ENCODE data around the gene NPIPA1.
"Not testable (repeated sequence)": the region's sequence is repeated elsewhere in the genome, so short reads cannot be mapped to it uniquely, and the experiment has no call there.

DNA sequence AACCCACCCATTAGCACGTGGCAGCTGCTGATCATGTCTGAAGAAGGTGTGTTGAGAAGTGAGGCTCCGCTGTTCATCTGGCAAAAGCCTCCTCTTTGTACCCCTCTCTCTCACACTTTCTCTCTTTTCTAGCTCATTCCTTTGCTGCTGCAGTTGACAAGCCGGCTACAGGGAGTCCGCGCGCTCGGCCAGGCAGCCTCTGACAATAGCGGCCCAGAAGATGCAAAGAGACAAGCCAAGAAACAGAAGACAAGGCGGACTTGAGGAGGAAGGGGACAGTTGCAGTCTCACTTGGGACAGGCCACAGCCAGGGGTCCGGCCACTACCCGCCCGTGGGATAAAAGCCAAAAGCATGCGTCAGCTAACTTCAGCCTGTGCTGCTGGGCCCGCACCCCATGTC, 41.9 kb upstream of the NPIPA1 start:
- TF ChIP-seq, protein P1, sequence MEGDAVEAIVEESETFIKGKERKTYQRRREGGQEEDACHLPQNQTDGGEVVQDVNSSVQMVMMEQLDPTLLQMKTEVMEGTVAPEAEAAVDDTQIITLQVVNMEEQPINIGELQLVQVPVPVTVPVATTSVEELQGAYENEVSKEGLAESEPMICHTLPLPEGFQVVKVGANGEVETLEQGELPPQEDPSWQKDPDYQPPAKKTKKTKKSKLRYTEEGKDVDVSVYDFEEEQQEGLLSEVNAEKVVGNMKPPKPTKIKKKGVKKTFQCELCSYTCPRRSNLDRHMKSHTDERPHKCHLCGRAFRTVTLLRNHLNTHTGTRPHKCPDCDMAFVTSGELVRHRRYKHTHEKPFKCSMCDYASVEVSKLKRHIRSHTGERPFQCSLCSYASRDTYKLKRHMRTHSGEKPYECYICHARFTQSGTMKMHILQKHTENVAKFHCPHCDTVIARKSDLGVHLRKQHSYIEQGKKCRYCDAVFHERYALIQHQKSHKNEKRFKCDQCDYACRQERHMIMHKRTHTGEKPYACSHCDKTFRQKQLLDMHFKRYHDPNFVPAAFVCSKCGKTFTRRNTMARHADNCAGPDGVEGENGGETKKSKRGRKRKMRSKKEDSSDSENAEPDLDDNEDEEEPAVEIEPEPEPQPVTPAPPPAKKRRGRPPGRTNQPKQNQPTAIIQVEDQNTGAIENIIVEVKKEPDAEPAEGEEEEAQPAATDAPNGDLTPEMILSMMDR (IDR thresholded peaks at IDR 0.05): not testable (repeated sequence)
- not testable (repeated sequence) for TF ChIP-seq ZFX (IDR thresholded peaks at IDR 0.05; ENCODE audit: borderline replicate concordance)
